GM18526 (cell line): ENCODE data around the gene CNTNAP2.

ENCODE experiments used
- POLR2A ChIP-seq: IDR thresholded peaks from 3 replicates; pipeline ENCODE4 v1.6.1; 2011; ENCODE audit not compliant: insufficient read length; ENCODE audit errors: extremely low read depth

The CNTNAP2 gene

GRCh38 chr7:147681530-147681929, 1564.9 kb downstream of the CNTNAP2 start:
- TF ChIP-seq POLR2A = no peak

GRCh38 chr7:147700702-147701101, 1584.1 kb downstream of the CNTNAP2 start:
- TF ChIP-seq POLR2A = no peak

- TF ChIP-seq POLR2A = no peak
These were observed 1591.3 kb downstream of the CNTNAP2 start for GRCh38 chr7:147707926-147708325.

GRCh38 chr7:147708871-147709270, 1592.3 kb downstream of the CNTNAP2 start:
- TF ChIP-seq POLR2A = no peak

GRCh38 chr7:147711447-147711846, 1594.8 kb downstream of the CNTNAP2 start:
- TF ChIP-seq POLR2A = no peak

- TF ChIP-seq POLR2A = no peak
These were observed 1605.6 kb downstream of the CNTNAP2 start for GRCh38 chr7:147721962-147722830.

GRCh38 chr7:147723536-147723935, 1606.9 kb downstream of the CNTNAP2 start:
- no peak for TF ChIP-seq POLR2A

- no peak for TF ChIP-seq POLR2A
These were observed 1614.7 kb downstream of the CNTNAP2 start for GRCh38 chr7:147731311-147731710.

GRCh38 chr7:147742301-147742700, 1625.7 kb downstream of the CNTNAP2 start:
- TF ChIP-seq POLR2A = no peak

GRCh38 chr7:147756300-147756699, 1639.7 kb downstream of the CNTNAP2 start:
- no peak for TF ChIP-seq POLR2A

- no peak for TF ChIP-seq POLR2A
These were observed 1642.8 kb downstream of the CNTNAP2 start for GRCh38 chr7:147759327-147759943.

GRCh38 chr7:147765301-147765700, 1648.7 kb downstream of the CNTNAP2 start:
- TF ChIP-seq POLR2A = no peak

- no peak for TF ChIP-seq POLR2A
These were observed 1654.7 kb downstream of the CNTNAP2 start for GRCh38 chr7:147771344-147771743.

GRCh38 chr7:147774461-147774860, 1657.9 kb downstream of the CNTNAP2 start:
- no peak for TF ChIP-seq POLR2A

- no peak for TF ChIP-seq POLR2A
These were observed 1659.1 kb downstream of the CNTNAP2 start for GRCh38 chr7:147775516-147776284.

GRCh38 chr7:147777309-147777708, 1660.7 kb downstream of the CNTNAP2 start:
- TF ChIP-seq POLR2A = no peak
